GM13976 (cell line): Measurements from ENCODE around the gene TYW1.
"Not testable (repeated sequence)": the region's sequence is repeated elsewhere in the genome, so short reads cannot be mapped to it uniquely, and the experiment has no call there.

Experiments
- DNase-seq: peaks from one replicate; pipeline ENCODE4 v3.0.0; 2012; ENCODE audit warnings: low spot score
- in situ Hi-C: fragments of 300-500 bp; cut with MboI; formaldehyde crosslinking; loops from one replicate; pipeline ENCODE4 v1.12.0; 2022; ENCODE audit warnings: low sequenced_read_pairs, mixed read lengths, inconsistent platforms; ENCODE audit not compliant: unreplicated experiment
- TF ChIP-seq, protein P1 (sequence below): IDR thresholded peaks from 2 replicates; pipeline ENCODE4 v1.5.1; 2012; ENCODE audit warnings: borderline replicate concordance, mild to moderate bottlenecking; ENCODE audit not compliant: insufficient read depth; ENCODE audit errors: extremely low read depth, missing control alignments, control extremely low read depth

The TYW1 gene

GRCh38 chr7:67206452-67206851 is 209.8 kb downstream of the TYW1 start:
- DNase-seq, result no peak
- in situ Hi-C loops, result no loop called here
- TF ChIP-seq, protein P1, sequence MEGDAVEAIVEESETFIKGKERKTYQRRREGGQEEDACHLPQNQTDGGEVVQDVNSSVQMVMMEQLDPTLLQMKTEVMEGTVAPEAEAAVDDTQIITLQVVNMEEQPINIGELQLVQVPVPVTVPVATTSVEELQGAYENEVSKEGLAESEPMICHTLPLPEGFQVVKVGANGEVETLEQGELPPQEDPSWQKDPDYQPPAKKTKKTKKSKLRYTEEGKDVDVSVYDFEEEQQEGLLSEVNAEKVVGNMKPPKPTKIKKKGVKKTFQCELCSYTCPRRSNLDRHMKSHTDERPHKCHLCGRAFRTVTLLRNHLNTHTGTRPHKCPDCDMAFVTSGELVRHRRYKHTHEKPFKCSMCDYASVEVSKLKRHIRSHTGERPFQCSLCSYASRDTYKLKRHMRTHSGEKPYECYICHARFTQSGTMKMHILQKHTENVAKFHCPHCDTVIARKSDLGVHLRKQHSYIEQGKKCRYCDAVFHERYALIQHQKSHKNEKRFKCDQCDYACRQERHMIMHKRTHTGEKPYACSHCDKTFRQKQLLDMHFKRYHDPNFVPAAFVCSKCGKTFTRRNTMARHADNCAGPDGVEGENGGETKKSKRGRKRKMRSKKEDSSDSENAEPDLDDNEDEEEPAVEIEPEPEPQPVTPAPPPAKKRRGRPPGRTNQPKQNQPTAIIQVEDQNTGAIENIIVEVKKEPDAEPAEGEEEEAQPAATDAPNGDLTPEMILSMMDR, result no peak

- in situ Hi-C loops, DNase-seq: not testable (repeated sequence)
These were observed 212.0 kb downstream of the TYW1 start for GRCh38 chr7:67208656-67209055.

DNA sequence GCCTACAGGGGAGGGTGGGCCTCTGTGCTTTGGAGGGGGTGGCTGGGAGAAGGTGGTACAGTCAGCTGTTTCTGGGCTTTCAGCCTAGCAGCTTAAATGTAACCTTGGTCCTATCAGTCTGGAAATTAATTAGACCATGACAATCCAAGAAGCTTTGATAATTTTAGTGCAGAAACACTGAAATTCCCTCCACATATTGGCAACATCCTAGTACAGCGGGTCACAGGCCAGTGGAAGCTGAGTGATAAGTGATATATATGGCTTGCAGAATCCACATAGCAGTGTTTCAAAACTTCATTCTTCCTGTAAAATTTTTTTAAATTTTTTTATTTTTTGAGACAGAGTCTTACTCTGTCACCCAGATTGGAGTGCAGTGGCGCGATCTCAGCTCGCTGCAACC is 212.6 kb downstream of the TYW1 start:
- DNase-seq, result no peak
- in situ Hi-C loops, result no loop called here
- TF ChIP-seq, protein P1, result no peak

GRCh38 chr7:67210567-67210966 is 213.9 kb downstream of the TYW1 start:
- in situ Hi-C loops, result no loop called here
- DNase-seq, result no peak
- TF ChIP-seq, protein P1, result no peak

GRCh38 chr7:67211650-67212330 is 215.2 kb downstream of the TYW1 start:
- DNase-seq, in situ Hi-C loops: not testable (repeated sequence)

DNA sequence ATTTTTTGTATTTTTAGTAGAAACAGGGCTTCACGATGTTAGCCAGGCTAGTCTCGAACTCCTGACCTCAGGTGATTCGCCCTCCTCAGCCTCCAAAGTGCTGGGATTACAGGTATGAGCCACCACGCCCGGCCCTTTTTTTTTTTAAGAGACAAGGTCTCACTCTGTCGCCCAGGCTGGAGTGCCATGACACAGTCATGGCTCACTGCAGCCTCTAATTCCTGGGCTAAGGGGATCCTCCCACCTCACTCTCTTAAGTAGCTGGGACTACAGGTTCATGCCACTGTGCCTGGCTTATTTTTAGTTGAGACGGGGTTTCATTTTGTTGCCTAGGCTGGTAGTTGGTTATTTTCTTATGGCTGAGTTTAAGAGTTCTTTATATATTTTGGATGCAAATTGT is 216.4 kb downstream of the TYW1 start:
- DNase-seq, in situ Hi-C loops: not testable (repeated sequence)

GRCh38 chr7:67223551-67223950 is 226.9 kb downstream of the TYW1 start:
- DNase-seq, in situ Hi-C loops: not testable (repeated sequence)

- DNase-seq, in situ Hi-C loops: not testable (repeated sequence)
These were observed 229.8 kb downstream of the TYW1 start for GRCh38 chr7:67226340-67226907.

GRCh38 chr7:67226967-67227366 is 230.3 kb downstream of the TYW1 start:
- in situ Hi-C loops, DNase-seq: not testable (repeated sequence)

DNA sequence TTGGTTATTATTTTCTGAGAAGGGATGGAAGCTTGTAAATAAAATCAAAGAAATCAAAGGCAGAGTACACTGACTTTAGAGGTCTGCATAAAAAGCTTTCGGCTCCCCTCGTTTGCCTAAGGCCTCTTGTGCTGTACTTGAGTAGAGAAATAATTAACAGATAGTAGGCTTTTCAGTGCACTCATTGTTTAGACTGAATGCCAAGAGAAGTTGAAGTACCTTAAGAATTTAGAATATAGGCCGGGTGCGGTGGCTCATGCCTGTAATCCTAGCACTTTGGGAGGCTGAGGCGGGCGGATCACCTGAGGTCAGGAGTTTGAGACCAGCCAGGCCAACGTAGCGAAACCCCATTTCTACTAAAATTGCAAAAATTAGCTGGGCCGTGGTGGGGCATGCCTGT is 232.4 kb downstream of the TYW1 start:
- DNase-seq, in situ Hi-C loops: not testable (repeated sequence)

- DNase-seq, in situ Hi-C loops: not testable (repeated sequence)
These were observed 233.4 kb downstream of the TYW1 start for GRCh38 chr7:67230029-67230428.

DNA sequence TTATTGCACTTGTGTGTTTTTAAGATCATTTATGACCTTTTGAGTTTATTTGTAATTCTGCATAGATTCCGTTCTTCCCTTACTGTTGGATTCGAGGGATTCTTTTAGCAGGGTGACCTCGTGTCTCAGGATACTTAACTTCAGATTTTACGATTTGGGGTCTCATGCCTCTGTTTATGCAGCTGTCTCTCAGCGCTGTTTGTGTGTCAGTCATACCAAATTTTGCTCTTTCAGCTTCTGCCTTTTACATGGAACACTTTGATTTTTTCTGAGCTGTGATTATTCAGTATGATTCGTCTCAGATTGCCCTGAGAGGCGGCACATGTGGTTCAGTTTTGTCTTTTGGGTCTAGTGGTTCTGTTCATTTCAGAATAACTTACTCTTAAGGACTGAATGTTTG is 236.9 kb downstream of the TYW1 start:
- in situ Hi-C loops, DNase-seq: not testable (repeated sequence)

- in situ Hi-C loops, DNase-seq: not testable (repeated sequence)
These were observed 239.6 kb downstream of the TYW1 start for GRCh38 chr7:67236216-67236615.

GRCh38 chr7:67242871-67243270 is 246.2 kb downstream of the TYW1 start:
- in situ Hi-C loops, DNase-seq: not testable (repeated sequence)

GRCh38 chr7:67248364-67248763 is 251.7 kb downstream of the TYW1 start:
- in situ Hi-C loops, DNase-seq: not testable (repeated sequence)
